ENCODE measurements around the gene ZMAT5. TPM values are rescaled to one million over a fixed set of nuclear protein-coding genes. Genes with fewer than 3 reads are reported as not detected.
A peak's percentile ranks its signal among the peaks of the same experiment; 100 is the strongest.

ZMAT5 gene
- polyA plus RNA-seq (2014; cell fraction: cytosol; rRNA removed): 49.1 and 51.6 TPM in 2 replicates
- polyA plus RNA-seq (2014; cell fraction: nucleus; rRNA removed): 28.3 and 37.1 TPM in 2 replicates

GRCh38 chr22:29766632-29767170 is at the start of gene ZMAT5:
Gene ZMAT5, minus strand, starts transcription at chr22:29767007. Its CDS starts 18,463 bp downstream, at chr22:29748544.
- DNase-seq (ENCODE audit: low spot score): peak; percentile 98

- no peak for DNase-seq (ENCODE audit: low spot score)
Observed at GRCh38 chr22:29816539-29816938, 49.7 kb upstream of the ZMAT5 start.

GRCh38 chr22:29816128-29816527 is 49.3 kb upstream of the ZMAT5 start:
- peak; percentile 27 for DNase-seq (ENCODE audit: low spot score)

GRCh38 chr22:29815580-29815979 is 48.8 kb upstream of the ZMAT5 start:
- no peak for DNase-seq (ENCODE audit: low spot score)

- no peak for DNase-seq (ENCODE audit: low spot score)
Observed at GRCh38 chr22:29814003-29814402, 47.2 kb upstream of the ZMAT5 start.

GRCh38 chr22:29813563-29813962 is 46.8 kb upstream of the ZMAT5 start:
- no peak for DNase-seq (ENCODE audit: low spot score)

GRCh38 chr22:29813126-29813525 is 46.3 kb upstream of the ZMAT5 start:
- DNase-seq (ENCODE audit: low spot score): no peak

- DNase-seq (ENCODE audit: low spot score): no peak
Observed at GRCh38 chr22:29811377-29811776, 44.6 kb upstream of the ZMAT5 start.

GRCh38 chr22:29810216-29810615 is 43.4 kb upstream of the ZMAT5 start:
- DNase-seq (ENCODE audit: low spot score): no peak

- no peak for DNase-seq (ENCODE audit: low spot score)
Observed at GRCh38 chr22:29806196-29806595, 39.4 kb upstream of the ZMAT5 start.

- no peak for DNase-seq (ENCODE audit: low spot score)
Observed at GRCh38 chr22:29804985-29805384, 38.2 kb upstream of the ZMAT5 start.

GRCh38 chr22:29803190-29803589 is 36.4 kb upstream of the ZMAT5 start:
- DNase-seq (ENCODE audit: low spot score): no peak

- no peak for DNase-seq (ENCODE audit: low spot score)
Observed at GRCh38 chr22:29801796-29802195, 35.0 kb upstream of the ZMAT5 start.

GRCh38 chr22:29801153-29801552 is 34.3 kb upstream of the ZMAT5 start:
- DNase-seq (ENCODE audit: low spot score): no peak

- DNase-seq (ENCODE audit: low spot score): no peak
Observed at GRCh38 chr22:29799217-29799680, 32.4 kb upstream of the ZMAT5 start.

GRCh38 chr22:29798801-29799200 is 32.0 kb upstream of the ZMAT5 start:
- DNase-seq (ENCODE audit: low spot score): no peak

GRCh38 chr22:29798318-29798717 is 31.5 kb upstream of the ZMAT5 start:
- no peak for DNase-seq (ENCODE audit: low spot score)

GRCh38 chr22:29797351-29797750 is 30.5 kb upstream of the ZMAT5 start:
- DNase-seq (ENCODE audit: low spot score): no peak

- no peak for DNase-seq (ENCODE audit: low spot score)
Observed at GRCh38 chr22:29795663-29796062, 28.9 kb upstream of the ZMAT5 start.

- no peak for DNase-seq (ENCODE audit: low spot score)
Observed at GRCh38 chr22:29793396-29793795, 26.6 kb upstream of the ZMAT5 start.

GRCh38 chr22:29790061-29790460 is 23.3 kb upstream of the ZMAT5 start:
- DNase-seq (ENCODE audit: low spot score): no peak

- DNase-seq (ENCODE audit: low spot score): no peak
Observed at GRCh38 chr22:29788339-29789279, 21.8 kb upstream of the ZMAT5 start.
